Limb (tissue), 2 donors: ENCODE measurements around the gene ST6GALNAC2.
A peak's percentile ranks its signal among the peaks of the same experiment; 100 is the strongest.

Source experiments
- DNase-seq, 2 donors: peaks; one replicate each; pipeline ENCODE4 v3.0.0-alpha.2; 2016; ENCODE audit errors: extremely low spot score in 2 of 2

Gene ST6GALNAC2

DNA sequence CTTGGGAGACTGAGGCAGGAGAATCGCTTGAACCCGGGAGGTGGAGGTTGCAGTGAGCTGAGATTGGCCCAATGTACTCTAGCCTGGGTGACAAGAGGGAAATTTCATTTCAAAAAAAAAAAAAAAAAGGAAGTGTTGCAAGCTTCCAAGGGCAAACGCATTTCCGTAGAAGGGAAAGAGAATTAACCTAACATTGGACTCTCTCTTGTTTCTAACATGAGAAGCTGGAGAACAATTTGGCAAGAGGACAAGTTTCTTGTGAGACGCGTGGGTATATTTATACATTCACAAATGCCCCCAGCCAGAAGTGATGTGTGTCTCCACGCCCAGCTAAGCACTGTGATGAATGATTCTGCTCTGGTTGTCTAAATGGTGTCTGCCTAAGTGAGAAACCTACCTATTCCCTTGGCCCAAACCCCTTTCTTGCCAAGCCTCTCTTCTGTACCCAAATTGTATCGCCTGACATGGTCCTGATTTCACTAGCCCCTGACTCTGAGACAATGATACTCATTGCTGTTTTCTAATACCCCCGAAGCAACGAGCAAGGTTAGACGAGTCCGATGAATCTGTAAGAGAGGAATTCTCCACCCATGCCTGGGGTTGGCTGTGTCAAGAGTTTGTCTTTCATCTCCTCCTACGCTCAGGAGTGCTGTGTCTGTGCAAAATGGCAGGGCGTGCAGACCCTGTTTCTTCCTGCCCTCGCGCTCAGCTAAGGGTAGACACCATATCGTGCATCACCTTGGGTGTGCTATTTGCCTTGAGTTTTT lies 14.2 kb upstream of the ST6GALNAC2 start:
- no peak for DNase-seq

DNA sequence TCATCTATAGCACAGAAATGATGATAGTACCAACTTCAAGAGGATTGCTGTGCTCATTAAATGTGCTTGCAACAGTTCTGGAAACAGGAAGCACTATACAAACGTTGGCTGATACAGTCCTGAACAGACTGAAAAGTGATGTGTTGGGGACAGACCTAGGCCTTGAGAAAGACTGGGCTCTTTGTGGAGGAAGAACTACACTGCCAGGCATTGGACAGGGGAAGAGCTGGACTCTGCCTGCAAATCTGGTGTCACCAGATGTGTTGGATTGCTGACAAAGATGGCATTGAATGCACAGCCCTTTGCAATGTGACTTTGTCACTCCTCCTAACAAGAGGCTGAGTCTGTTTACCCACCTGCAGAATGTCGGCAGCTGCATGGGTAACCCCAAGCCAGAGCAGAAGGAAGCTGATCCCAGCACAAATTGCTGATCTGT lies 12.4 kb upstream of the ST6GALNAC2 start:
- DNase-seq: no peak

DNA sequence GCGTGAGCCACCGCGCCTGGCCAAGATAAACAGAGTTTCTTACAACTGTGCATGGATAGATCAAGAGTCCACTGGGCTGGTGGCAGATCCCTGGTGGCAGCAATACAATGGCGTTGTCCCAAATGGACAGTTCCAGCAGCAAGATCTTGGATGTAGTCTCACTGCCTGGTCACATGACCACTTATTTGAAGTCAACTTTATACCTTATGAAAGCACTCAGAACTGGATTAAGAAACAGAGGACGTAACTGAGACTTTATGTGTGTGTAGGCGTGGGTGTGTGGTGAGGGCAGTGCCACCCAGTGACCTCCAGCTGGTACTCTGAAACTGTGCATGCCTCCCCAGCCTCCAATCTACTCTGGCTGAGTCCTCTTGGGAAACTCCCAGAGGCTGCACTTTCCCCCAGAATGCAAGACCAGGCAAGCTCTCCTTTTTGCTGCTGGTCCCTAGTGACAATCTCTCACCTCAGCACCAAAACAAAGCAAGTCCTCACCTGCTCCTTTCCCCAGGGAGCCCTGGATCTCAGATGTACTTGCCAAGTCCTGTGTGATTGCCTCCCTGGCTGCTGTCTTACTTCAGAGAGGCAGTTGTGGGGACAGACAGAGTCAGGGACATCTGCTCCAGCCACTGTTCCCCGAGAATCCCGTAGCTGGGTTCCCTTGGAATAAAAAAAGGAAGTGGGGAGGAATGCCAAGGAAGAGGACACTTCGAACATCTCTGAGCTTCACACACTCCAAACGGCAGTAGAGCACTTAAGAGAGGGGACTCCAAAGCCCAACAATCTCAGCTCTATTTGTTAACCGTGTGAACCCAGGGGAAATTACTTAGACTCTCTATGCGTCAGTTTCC lies 11.7 kb upstream of the ST6GALNAC2 start:
- no peak for DNase-seq

DNA sequence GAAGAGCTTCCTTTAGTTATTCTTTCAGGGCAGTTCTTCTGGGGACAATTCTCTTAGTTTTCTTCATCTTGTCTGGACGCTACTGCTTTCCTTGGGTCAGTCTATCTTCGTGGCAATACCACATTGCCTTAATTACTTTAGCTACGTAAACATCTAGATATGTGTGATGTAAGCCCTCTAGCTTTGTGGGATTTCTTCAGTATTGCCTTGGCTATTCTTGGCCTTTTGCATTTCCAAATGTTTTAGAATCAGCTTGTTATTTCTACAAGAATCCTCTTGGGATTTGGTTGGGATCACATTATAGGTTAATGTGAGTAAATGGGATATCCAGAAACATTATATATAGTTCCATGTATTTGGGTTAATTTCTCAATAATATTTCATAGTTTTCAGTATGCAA lies 9.0 kb upstream of the ST6GALNAC2 start:
- DNase-seq: no peak

DNA sequence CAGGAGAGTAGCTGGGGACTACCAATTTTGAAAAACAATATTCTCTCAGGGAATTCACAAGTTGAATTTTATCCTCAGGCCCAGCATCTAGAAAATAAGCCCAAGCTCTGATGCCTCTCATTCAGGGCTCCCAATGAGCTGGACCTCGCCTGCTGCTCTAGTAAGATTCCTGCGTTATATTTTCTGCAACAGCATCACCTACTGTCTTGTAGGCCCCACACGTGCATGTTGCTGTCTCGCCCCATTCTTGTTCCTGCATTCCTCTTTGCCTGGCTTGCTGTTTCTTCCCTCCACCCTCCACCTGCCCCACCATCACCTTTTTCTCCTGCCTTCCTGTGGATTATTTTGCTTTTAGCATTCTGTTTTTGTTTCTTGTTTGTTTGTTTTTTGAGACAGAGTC lies 8.3 kb upstream of the ST6GALNAC2 start:
- no peak for DNase-seq

DNA sequence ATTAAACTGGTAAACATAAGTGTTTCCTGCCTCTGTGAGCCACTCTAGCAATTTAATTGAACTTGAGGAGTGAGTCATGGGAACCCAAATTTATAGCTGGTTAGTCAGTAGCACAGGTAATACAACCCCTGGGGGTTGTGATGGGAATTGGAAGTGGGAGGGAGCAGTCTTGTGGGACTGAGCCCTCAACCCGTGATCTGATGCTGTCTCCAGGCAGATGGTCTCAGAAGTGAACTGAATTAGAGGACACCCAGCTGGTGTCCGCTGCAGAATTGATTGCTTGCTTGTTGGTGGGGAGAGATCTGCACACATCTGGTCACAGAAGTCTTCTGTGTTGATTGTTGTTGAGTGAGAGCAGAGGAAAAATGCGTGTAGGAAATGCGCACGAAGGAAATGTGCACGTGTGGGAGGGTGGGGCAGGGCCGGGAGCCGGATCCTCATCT lies 7.7 kb upstream of the ST6GALNAC2 start:
- no peak for DNase-seq

DNA sequence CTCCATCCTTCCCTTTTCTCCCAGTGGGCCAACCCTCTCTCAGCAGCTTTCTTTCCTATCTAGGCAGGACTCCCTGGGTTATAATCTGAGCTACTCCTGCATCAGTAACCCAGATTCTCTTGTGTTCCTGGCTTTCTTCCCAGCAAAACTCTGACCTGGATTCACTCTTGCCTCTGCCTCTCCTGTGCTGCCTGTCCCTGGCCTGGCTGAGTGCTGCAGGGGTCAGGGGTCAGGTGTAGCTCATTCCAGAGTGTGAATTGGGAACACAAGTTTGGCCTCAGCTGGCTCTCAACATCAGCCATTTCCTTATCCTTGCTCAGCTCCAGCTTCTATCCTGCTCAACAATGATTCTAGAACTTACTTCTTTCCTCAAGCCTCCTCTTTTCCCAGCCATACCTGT lies 2.5 kb upstream of the ST6GALNAC2 start:
- DNase-seq: no peak

DNA sequence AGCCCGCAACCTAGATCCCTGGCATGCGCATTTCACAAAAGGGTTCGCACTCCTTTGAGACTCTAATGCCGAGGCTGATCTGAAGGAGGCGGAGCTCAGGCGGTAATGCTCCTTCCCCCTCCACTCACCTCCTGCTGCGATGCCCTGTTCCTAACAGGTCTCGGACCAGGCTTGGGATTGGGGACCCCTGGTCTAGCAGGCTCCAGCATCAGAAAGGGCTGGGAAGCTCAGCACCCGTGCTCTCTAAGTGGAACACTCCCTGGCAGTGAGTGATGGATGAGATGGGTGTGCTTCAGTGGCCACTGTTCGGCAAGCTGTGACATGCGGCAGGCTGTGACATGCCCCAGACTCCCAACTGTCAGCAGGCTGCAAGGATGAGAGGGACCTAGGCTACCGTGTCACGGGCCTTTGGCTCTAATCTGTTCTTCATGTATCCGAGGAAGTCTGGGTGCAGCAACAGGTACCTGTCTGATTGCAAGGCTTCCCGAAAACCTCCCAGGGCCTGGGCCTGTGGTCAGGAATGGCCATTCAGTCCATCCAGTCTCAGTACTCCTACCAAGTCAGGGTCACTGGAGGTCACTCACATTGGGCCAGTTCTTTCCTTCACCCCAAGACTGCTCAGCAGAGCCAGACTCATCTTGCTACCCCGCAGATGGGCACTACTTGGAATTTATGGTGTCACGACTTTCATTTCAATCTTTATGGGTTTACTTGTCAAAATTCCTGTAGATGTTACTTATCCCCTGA lies 1.3 kb upstream of the ST6GALNAC2 start:
- no peak for DNase-seq

DNA sequence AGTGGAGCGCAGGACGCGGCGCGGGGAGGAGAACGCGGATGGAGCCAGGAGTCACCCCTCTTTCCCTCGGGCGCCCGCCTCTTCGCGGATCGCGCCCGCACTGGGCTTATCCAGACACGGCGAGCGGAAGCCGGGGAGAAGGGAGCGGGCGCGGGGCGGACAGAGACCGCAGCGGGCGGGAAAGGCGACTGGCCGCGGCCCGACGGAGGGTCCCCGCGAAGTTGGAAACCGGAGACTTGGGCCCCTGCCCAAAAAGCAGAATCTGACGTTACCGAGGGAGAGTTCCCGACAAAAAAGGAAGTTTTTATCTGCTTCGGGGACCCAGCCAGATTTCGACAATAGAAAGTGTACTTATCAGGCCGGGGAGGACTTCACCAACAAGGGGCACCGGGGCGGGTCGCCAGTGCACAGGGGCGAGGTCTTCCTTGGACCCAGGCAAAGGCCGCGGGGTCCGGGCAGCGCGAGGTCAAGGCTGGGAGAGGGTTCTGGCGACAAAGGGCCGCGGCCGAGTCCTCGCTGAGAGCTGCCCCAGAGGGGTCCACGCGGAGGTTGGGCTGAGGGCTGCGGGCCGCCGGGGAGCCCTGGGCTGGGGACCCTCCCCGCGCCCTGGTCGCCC lies 519 bp downstream of the ST6GALNAC2 start:
- peak in 1 of 2 donors; percentile 55 for DNase-seq

DNA sequence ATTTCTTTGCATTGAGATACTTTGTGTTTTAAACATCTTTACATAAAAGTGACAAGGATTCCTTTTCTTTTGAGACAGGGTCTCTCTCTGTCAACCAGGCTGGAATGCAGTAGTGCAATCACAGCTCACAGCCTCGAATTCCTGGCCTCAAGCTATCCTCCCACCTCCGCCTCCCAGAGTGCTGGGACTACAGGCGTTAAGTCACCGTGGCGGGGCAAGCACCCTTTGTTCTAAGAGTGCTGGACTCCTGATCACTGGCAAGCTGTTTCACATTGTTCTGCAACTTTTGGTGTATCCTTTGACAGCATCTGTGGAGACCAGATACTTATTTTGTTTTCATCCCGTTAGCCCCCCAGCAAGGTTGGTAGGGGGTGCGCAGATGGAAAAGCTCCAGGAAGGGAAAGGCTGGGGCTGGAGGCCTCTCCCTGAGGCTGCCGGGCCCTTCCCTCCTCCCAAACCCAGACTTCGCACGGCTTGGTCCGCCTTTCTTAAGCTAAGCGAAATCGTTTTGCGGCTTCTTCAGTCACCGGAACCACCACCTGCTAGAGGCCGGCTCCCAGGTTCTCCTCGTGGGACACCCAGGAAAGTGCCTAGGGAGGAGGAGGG lies 1.1 kb downstream of the ST6GALNAC2 start:
- DNase-seq: no peak

DNA sequence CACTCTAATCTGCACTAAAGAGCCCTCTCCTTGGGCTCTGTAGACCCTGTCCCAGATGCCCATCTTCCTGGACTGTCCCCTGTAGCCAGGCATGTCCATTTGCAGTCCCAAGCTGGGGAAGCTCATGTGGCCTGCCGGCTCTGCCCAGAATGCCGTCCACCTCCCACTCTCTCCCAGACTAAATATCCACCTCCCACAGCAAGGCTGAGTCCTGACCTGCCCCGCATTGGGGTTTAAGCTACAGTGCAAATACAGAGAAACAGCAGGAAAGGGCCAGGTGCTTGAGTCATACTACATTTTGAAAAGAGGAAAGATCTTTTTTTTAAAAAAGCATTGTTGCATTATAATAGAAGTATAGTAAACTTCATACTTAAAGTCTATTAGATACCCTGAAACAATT lies 3.0 kb downstream of the ST6GALNAC2 start:
- no peak for DNase-seq

DNA sequence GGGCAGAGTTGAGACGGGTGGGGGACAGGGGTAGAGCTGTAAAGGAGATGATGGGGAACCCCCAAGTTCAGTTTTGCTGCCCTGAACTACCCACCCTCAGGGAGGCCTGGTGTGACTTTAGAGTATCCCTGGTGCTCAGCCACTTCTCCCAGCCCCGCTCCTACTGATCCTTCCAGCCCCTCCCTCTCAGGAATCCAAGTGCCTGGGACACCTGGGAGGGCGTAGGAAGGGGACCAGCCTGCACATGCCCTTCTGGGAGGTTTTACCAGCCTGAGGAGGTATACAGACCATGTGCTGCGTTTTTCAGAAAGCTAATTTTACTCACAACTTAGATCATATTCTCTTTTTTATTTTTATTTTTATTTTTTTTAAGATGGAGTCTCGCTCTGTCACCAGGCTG lies 4.1 kb downstream of the ST6GALNAC2 start:
- no peak for DNase-seq

DNA sequence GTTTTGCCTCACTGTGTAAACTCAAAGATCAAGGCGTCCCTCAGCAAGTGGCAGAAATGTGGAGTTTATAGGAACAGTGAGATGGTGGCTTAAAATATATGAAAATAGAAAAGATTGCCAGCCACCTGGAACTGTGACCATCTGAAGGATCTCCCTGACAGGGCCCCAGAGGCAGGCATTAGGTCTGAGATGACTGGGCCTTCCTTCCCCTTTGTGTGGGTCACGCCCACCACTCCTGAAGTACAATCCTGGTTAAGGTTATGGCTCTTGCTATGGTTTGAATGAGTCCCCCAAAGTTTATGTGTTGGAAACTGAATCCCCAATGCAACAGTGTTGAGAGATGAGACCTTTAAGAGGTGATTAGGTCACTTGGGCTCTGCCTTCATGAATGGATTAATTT lies 6.4 kb downstream of the ST6GALNAC2 start:
- DNase-seq: no peak

DNA sequence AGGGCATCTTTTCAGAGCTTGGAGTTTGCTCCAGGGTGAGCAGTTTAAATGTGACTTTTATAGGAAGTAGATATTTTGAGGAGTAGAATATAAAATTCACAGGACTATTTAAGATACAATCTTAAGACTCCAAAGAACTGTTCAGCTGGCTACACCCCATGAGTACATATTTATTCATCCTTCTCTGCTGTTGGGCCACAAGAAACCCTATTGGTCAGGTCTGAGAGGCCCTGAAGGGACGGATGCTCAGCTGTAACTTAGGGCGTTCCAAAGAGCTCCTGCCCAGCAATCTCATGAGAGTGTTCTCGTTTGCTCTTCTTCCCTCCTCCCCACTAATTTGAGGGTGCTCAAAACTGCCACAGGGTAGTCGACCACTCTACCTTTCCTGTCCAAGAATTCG lies 7.3 kb downstream of the ST6GALNAC2 start:
- no peak for DNase-seq

DNA sequence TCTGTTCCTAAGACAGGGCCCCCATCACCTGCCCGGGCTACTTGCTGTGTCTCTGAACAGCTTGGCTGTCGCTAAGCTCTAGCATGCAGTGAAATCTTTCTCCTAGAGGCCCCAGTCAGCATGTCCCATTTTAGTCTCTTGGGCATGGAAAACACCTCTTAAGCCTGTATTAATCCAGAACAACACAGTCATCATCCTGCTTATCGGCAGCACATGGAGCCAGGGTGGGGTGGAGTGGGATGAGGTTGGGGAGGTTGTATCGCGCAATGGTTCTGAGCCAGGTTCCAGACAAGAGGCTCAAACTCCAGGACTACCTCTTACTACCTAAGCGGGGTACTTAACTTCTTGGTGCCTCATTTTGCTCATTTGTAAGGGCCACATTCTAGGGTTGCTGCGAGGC lies 7.8 kb downstream of the ST6GALNAC2 start:
- DNase-seq: no peak

DNA sequence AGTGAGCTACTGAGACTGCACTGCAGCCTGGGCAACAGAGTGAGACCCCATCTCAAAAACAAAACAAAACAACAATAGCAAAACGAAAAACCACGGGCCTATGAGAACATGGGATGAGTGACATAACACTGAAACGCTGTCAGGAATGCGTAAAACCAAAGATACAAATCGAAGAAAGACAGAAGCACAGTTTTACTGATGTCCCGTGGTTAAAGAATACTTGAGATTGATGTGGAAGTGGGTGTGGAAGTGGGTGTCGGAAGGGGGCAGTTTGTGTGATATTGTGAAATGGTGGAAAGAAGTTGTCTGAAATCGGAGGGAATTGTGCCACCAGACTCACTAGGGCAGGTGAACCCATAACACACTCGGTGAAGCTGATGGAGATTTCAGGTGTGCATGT lies 9.5 kb downstream of the ST6GALNAC2 start:
- DNase-seq: no peak

DNA sequence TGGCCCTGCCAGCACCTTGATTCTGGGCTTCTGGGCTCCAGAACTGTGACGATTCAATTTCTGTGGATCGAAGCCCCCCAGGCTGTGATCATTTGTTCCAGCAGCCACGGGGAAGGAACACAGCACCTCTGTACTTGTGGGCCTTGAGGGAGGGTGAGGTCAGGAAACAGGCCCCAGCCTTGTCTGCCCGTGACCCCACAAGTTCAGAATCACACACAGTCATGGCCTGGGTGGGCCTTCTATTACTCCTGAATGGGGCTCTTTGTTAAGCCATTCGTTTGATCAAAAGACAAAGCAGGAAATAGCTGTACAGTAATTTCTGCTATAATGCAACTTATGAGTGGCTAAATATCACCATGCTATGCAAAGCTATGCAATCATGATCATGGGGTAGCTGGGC lies 10.1 kb downstream of the ST6GALNAC2 start:
- DNase-seq: no peak

DNA sequence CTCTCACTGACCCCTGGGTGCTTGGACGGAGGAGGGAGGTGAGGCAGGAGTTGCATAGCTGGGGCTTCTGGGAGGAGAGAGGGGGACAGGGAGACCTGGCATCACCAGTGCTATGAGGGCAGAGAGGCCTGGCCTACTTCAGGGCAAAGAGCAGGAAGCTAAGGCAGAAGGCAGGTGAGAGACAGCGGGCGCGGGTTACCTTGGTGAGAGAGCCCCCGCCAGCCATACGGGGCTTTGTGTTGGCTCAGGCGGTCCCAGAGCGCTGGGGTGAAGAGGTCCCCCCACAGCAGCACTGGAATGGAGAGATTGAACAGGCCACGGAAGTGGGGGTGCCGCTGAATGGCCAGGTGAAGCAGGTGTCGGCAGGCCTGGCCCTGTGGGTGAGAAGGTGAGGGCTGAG lies 11.5 kb downstream of the ST6GALNAC2 start:
- no peak for DNase-seq

DNA sequence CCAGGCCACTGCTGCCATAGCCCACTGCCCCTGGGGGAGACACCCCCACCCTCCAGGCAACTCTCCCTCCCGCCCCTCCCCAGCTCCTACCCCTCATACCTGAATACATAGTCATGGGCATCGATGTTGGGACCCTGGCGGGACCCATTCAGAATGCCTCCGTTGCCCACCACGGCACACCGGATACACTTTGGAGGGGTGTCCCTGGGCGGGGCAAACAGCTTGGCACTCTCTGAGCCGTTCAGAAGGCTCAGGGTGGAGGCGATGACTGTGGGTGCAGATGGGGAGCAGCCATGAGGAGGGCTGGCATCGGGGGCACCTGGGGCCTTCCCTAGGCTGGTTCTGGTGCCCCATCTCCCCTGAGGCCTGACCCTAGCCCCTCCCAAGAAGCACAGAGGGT lies 12.6 kb downstream of the ST6GALNAC2 start:
- no peak for DNase-seq

DNA sequence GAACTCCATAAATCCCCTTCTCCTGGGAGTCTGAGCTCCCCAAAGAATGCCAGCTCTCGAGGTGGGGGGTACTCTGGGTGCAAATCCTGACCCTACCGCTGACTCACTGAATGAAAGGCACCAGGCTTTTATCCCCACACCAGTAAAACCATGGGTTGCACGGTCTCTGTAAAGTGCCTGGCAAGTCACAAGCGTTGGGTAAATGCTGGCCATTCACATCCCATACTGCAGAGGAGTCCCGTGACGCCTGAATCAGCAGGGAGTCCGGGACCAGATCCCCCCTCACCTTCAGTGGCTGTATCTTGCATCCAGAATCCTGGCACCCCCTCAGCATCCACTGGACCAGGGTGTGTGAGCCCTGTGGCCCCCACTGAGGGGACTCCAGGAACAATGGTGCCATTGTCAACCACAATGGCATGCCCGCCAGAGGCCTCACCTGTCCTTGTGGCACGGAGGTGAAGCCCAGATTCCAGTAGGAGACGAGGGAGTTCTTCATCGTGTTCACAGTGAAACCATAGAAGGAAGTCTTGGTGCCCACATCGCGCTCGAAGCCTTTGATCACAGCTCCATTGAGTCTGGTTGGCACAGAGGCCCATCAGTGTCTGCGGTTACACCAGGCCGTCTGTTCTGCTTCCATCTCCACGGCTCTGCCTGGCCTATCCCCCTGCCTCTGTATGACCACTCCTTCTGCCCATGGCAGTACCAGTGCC lies 13.3 kb downstream of the ST6GALNAC2 start:
- no peak for DNase-seq
